Trophoblast cell (in vitro differentiated cells and primary cell): ENCODE results near the gene ADAMTS14.
A peak's percentile ranks its signal among the peaks of the same experiment; 100 is the strongest.

Source experiments
- DNase-seq, 2 donors: peaks; one replicate each; pipeline ENCODE4 v3.0.0-alpha.2; 2016
- H2AFZ ChIP-seq: 2 replicates; pipeline ENCODE4 v1.6.1; 2013; ENCODE audit warnings: low read length, moderate library complexity, mild to moderate bottlenecking; ENCODE audit not compliant: insufficient read depth, poor library complexity
- H2AK5ac ChIP-seq: 2 replicates; pipeline ENCODE4 v1.6.1; 2013; ENCODE audit warnings: mild to moderate bottlenecking, low read length
- H2BK120ac ChIP-seq: 2 replicates; pipeline ENCODE4 v1.6.1; 2013; ENCODE audit warnings: low read length, mild to moderate bottlenecking, moderate library complexity; ENCODE audit not compliant: insufficient read depth, poor library complexity
- H2BK12ac ChIP-seq: 2 replicates; pipeline ENCODE4 v1.6.1; 2013; ENCODE audit warnings: mild to moderate bottlenecking, low read length, moderate library complexity
- H2BK5ac ChIP-seq: 2 replicates; pipeline ENCODE4 v1.6.1; 2013; ENCODE audit warnings: low read length, low read depth, moderate library complexity, mild to moderate bottlenecking; ENCODE audit not compliant: poor library complexity
- H3K14ac ChIP-seq: 2 replicates; pipeline ENCODE4 v1.6.1; 2013; ENCODE audit warnings: mild to moderate bottlenecking, low read length
- H3K18ac ChIP-seq: 2 replicates; pipeline ENCODE4 v1.6.1; 2013; ENCODE audit warnings: mild to moderate bottlenecking, low read length
- H3K23ac ChIP-seq: 2 replicates; pipeline ENCODE4 v1.6.1; 2013; ENCODE audit warnings: low read length
- H3K27ac ChIP-seq: 2 replicates; pipeline ENCODE4 v1.5.1; 2013; ENCODE audit warnings: low read depth, mild to moderate bottlenecking, inconsistent platforms, low read length, moderate library complexity
- H3K27me3 ChIP-seq: 2 replicates; pipeline ENCODE4 v1.6.1; 2013; ENCODE audit warnings: inconsistent platforms, mild to moderate bottlenecking, low read length, moderate library complexity; ENCODE audit not compliant: insufficient read depth
- H3K36me3 ChIP-seq, 2 experiments: 1 replicate in 1 of 2; 2 replicates in 1 of 2; pipeline ENCODE4 v1.6.1; 2013; ENCODE audit warnings: low read length in 2 of 2, mild to moderate bottlenecking in 2 of 2, moderate library complexity in 1 of 2; ENCODE audit not compliant: insufficient read depth in 2 of 2, control insufficient read depth in 1 of 2
- H3K4ac ChIP-seq: 2 replicates; pipeline ENCODE4 v1.6.1; 2013; ENCODE audit warnings: low read depth, mild to moderate bottlenecking, low read length, moderate library complexity
- H3K4me1 ChIP-seq, 2 experiments: 1 replicate in 1 of 2; 2 replicates in 1 of 2; pipeline ENCODE4 v1.6.1; 2013; ENCODE audit warnings: low read length in 2 of 2, mild to moderate bottlenecking in 2 of 2, moderate library complexity in 1 of 2; ENCODE audit not compliant: insufficient read depth in 2 of 2, control insufficient read depth in 1 of 2
- H3K4me2 ChIP-seq: 2 replicates; pipeline ENCODE4 v1.6.1; 2013; ENCODE audit warnings: inconsistent platforms, mild to moderate bottlenecking, low read length, moderate library complexity
- H3K4me3 ChIP-seq: 2 replicates; pipeline ENCODE4 v1.5.1; 2013; ENCODE audit warnings: mild to moderate bottlenecking, low read depth, low read length, inconsistent platforms
- H3K79me1 ChIP-seq: one replicate; pipeline ENCODE4 v1.6.1; 2013; ENCODE audit warnings: low read length
- H3K79me2 ChIP-seq: 2 replicates; pipeline ENCODE4 v1.6.1; 2013; ENCODE audit warnings: low read length, mild to moderate bottlenecking; ENCODE audit not compliant: control insufficient read depth, insufficient read depth, poor library complexity
- H3K9ac ChIP-seq: 2 replicates; pipeline ENCODE4 v1.6.1; 2013; ENCODE audit warnings: mild to moderate bottlenecking, low read length
- H3K9me3 ChIP-seq: 2 replicates; pipeline ENCODE4 v1.6.1; 2013; ENCODE audit warnings: low read depth, mild to moderate bottlenecking, control low read depth, inconsistent platforms, low read length; ENCODE audit not compliant: insufficient read depth
- H4K12ac ChIP-seq: 2 replicates; pipeline ENCODE4 v1.6.1; 2013; ENCODE audit warnings: low read depth, mild to moderate bottlenecking, low read length, moderate library complexity
- H4K8ac ChIP-seq: 2 replicates; pipeline ENCODE4 v1.6.1; 2013; ENCODE audit warnings: low read depth, mild to moderate bottlenecking, low read length, moderate library complexity
- H4K91ac ChIP-seq: one replicate; pipeline ENCODE4 v1.6.1; 2013; ENCODE audit warnings: low read depth, mild to moderate bottlenecking, low read length, moderate library complexity
- WGBS: extraction: QIAGEN DNeasy Blood & Tissue Kit; methylation state at CpG from one replicate; pipeline ENCODE4 v1.1.7; 2013; ENCODE audit warnings: missing lambda C conversion rate; ENCODE audit not compliant: insufficient read length, insufficient coverage; ENCODE audit errors: extremely low coverage; 5-methylcytosine and 5-hydroxymethylcytosine counted together

Gene ADAMTS14

GRCh38 chr10:70648427-70648826 lies 23.9 kb upstream of the ADAMTS14 start:
- H3K14ac ChIP-seq: no peak overlapping the region
- no peaks in the 10 kb centered on the region for H3K79me2 ChIP-seq
- H4K8ac ChIP-seq: no peak overlapping the region
- no CpG with 5 or more reads among the region's 3 CpGs for WGBS
- no peak overlapping the region for H3K18ac ChIP-seq
- no peak overlapping the region for H2BK5ac ChIP-seq
- H4K91ac ChIP-seq: no peak overlapping the region
- H2BK12ac ChIP-seq: no peak overlapping the region
- H3K36me3 ChIP-seq: peaks cover 0 to 2% of the 10 kb centered on the region in 2 experiments
- H3K4me1 ChIP-seq: no peaks in the 10 kb centered on the region
- H3K27me3 ChIP-seq: no peaks in the 10 kb centered on the region
- no peak overlapping the region for H3K4me2 ChIP-seq
- no peak overlapping the region for H3K9ac ChIP-seq
- no peak overlapping the region for H2BK120ac ChIP-seq
- no peak overlapping the region for H3K4me3 ChIP-seq
- H3K23ac ChIP-seq: no peak overlapping the region
- no peak overlapping the region for H2AK5ac ChIP-seq
- H2AFZ ChIP-seq: no peak overlapping the region
- H3K79me1 ChIP-seq: no peaks in the 10 kb centered on the region
- DNase-seq: peak in 1 of 2 donors; percentile 24
- H3K4ac ChIP-seq: no peak overlapping the region
- peaks cover 40% of the 10 kb centered on the region for H3K9me3 ChIP-seq
- no peak overlapping the region for H4K12ac ChIP-seq
- no peak overlapping the region for H3K27ac ChIP-seq

- Histone ChIP-seq H3K4me2 (no peak overlapping the region), H4K91ac (no peak overlapping the region), H2AK5ac (no peak overlapping the region), H3K9ac (no peak overlapping the region), H2BK12ac (no peak overlapping the region), H3K14ac (no peak overlapping the region), H3K23ac (no peak overlapping the region), H4K12ac (no peak overlapping the region), H3K9me3 (peaks cover 42% of the 10 kb centered on the region), H3K4me3 (peak overlapping the region; percentile 6), H3K27me3 (no peaks in the 10 kb centered on the region), H3K36me3 (peaks cover 0 to 2% of the 10 kb centered on the region in 2 experiments), H2BK5ac (no peak overlapping the region), H4K8ac (no peak overlapping the region), H3K4me1 (no peaks in the 10 kb centered on the region), H3K27ac (no peak overlapping the region), H2AFZ (no peak overlapping the region), H2BK120ac (no peak overlapping the region), H3K79me1 (no peaks in the 10 kb centered on the region), H3K79me2 (no peaks in the 10 kb centered on the region), H3K4ac (no peak overlapping the region), H3K18ac (no peak overlapping the region)
- no CpG with 5 or more reads among the region's 4 CpGs for WGBS
- DNase-seq: peak; percentile 62 to 69
Measured at GRCh38 chr10:70649526-70649925, 22.8 kb upstream of the ADAMTS14 start.

- H3K23ac ChIP-seq: no peak overlapping the region
- H2AK5ac ChIP-seq: no peak overlapping the region
- H2BK12ac ChIP-seq: no peak overlapping the region
- no peaks in the 10 kb centered on the region for H3K27me3 ChIP-seq
- H2AFZ ChIP-seq: no peak overlapping the region
- no peak overlapping the region for H3K18ac ChIP-seq
- H4K91ac ChIP-seq: no peak overlapping the region
- no peaks in the 10 kb centered on the region for H3K79me1 ChIP-seq
- H3K4me3 ChIP-seq: no peak overlapping the region
- H3K4me2 ChIP-seq: no peak overlapping the region
- H4K12ac ChIP-seq: no peak overlapping the region
- no peak overlapping the region for H3K27ac ChIP-seq
- no peak overlapping the region for H3K4ac ChIP-seq
- no peaks in the 10 kb centered on the region for H3K4me1 ChIP-seq
- no peaks in the 10 kb centered on the region for H3K79me2 ChIP-seq
- H3K36me3 ChIP-seq: peaks cover 0 to 2% of the 10 kb centered on the region in 2 experiments
- H2BK5ac ChIP-seq: no peak overlapping the region
- peaks cover 42% of the 10 kb centered on the region for H3K9me3 ChIP-seq
- H2BK120ac ChIP-seq: no peak overlapping the region
- no peak overlapping the region for H3K9ac ChIP-seq
- no peak overlapping the region for H3K14ac ChIP-seq
- no peak for DNase-seq
- WGBS: no CpG with 5 or more reads among the region's 3 CpGs
- H4K8ac ChIP-seq: no peak overlapping the region
Measured at GRCh38 chr10:70650104-70650503, 22.2 kb upstream of the ADAMTS14 start.

- Histone ChIP-seq H2BK5ac (no peak overlapping the region), H3K23ac (no peak overlapping the region), H3K14ac (no peak overlapping the region), H2AK5ac (no peak overlapping the region), H2BK120ac (no peak overlapping the region), H3K4me1 (no peaks in the 10 kb centered on the region), H4K12ac (no peak overlapping the region), H3K79me1 (no peaks in the 10 kb centered on the region), H3K27ac (no peak overlapping the region), H3K4ac (no peak overlapping the region), H3K36me3 (peaks cover 0 to 2% of the 10 kb centered on the region in 2 experiments), H3K27me3 (no peaks in the 10 kb centered on the region), H4K8ac (no peak overlapping the region), H4K91ac (no peak overlapping the region), H2BK12ac (no peak overlapping the region), H3K4me3 (no peak overlapping the region), H2AFZ (no peak overlapping the region), H3K9me3 (peaks cover 42% of the 10 kb centered on the region), H3K4me2 (no peak overlapping the region), H3K9ac (no peak overlapping the region), H3K18ac (no peak overlapping the region), H3K79me2 (no peaks in the 10 kb centered on the region)
- WGBS: no CpG with 5 or more reads among the region's 3 CpGs
- DNase-seq: no peak
Measured at GRCh38 chr10:70650718-70651117, 21.6 kb upstream of the ADAMTS14 start.
